ENCODE data around the gene NOP10.

NOP10 gene

DNA sequence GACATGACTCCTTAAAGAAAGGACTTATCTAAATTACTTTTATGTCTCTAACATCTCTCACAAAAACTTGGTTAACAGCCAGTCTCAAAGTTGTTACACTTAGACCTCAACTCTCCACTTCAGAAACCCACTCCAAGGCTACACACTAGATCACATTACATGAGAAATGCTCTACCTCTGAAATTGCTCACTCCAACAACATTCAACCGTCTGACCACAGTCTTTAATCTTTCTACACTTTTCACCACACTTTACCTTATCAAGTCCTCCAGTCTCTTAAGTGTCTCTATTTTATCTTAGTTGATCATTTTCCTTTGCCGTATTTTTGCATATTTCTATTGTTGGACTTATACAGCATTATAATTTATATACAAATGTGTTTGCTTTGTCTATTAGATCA, 11.1 kb downstream of the NOP10 start:
- no peak for DNase-seq (ENCODE audit: low read depth)

GRCh38 chr15:34330279-34330678, 12.7 kb downstream of the NOP10 start:
- no peak for DNase-seq (ENCODE audit: low read depth)

GRCh38 chr15:34329006-34329405, 13.9 kb downstream of the NOP10 start:
- no peak for DNase-seq (ENCODE audit: low read depth)

- DNase-seq (ENCODE audit: low read depth) = no peak
These were observed 15.0 kb downstream of the NOP10 start for GRCh38 chr15:34327906-34328305.

- no peak for DNase-seq (ENCODE audit: low read depth)
These were observed 17.6 kb downstream of the NOP10 start for GRCh38 chr15:34325368-34325767.

GRCh38 chr15:34324933-34325332, 18.0 kb downstream of the NOP10 start:
- DNase-seq (ENCODE audit: low read depth) = no peak

- no peak for DNase-seq (ENCODE audit: low read depth)
These were observed 19.7 kb downstream of the NOP10 start for GRCh38 chr15:34323217-34323616.

DNA sequence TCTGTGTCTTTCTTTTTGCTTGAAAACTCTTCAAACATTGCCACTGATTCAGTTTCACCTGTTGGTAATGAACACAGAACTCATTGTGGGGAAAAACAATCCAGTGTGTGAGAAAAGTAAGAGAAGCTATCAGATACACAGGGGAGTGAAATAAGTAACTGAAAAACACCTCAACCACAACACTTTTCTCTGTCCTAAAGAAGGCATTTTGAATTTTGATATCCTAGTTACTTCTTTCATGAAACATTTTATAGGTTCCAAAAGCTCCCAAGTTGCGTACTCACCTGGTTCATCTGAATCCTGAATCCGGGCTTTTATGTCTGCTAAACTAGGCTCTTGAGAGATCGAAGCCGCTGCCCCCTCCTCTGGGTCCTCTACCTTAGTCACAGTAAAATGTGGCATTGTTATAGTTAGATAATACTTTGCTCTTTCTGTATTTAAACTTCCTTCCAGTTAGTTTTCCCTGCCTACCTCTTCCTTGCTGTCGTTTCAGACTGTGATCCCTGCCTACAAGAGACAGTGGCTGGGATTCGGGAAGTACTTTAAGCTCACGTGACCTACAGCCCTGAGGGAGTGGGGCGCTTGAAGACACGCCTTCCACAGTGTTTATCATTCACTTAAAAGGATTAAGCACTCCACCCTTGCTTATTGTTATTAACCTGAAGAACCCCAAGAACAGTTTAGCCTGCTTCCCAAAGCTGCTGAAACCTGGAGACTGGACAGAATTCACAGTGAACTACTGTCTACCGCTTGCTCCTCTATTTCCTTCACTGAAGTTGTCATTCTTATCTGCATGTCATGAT, 24.5 kb downstream of the NOP10 start:
- DNase-seq (ENCODE audit: low read depth) = no peak

- no peak for DNase-seq (ENCODE audit: low read depth)
These were observed 28.1 kb downstream of the NOP10 start for GRCh38 chr15:34314491-34315490.

GRCh38 chr15:34311563-34311962, 31.4 kb downstream of the NOP10 start:
- no peak for DNase-seq (ENCODE audit: low read depth)

DNA sequence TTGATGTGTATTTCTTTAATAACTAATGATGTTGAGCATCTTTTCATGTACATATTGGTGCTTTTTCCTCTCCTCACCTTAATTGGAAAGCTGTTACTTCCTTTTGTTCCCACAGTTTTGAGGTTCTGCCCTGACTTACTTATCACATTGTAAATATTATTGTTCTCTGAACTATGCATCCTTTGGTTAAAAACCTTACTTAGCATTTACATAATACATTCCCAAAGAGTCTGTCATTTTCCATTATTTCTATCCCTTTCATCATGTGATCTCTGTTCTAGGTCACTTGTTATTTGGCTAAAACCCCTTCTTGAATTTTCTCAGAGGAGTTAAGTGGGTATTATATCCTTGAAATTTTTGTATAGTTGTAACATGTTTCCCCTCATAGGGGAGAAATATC, 38.3 kb downstream of the NOP10 start:
- DNase-seq (ENCODE audit: low read depth) = no peak

- DNase-seq (ENCODE audit: low read depth) = no peak
These were observed 41.9 kb downstream of the NOP10 start for GRCh38 chr15:34301058-34301457.

GRCh38 chr15:34297059-34297458, 45.9 kb downstream of the NOP10 start:
- no peak for DNase-seq (ENCODE audit: low read depth)

- no peak for DNase-seq (ENCODE audit: low read depth)
These were observed 50.3 kb downstream of the NOP10 start for GRCh38 chr15:34292621-34293020.

All from GM04504 (cell line).